ENCODE measurements around the gene ZNF598. TPM values are rescaled to one million over a fixed set of nuclear protein-coding genes. Genes with fewer than 3 reads are reported as not detected.

Gene ZNF598
- total RNA-seq, 4 donors from 2014 or later: 31.3 to 56.1 (median 40.9) TPM

DNA sequence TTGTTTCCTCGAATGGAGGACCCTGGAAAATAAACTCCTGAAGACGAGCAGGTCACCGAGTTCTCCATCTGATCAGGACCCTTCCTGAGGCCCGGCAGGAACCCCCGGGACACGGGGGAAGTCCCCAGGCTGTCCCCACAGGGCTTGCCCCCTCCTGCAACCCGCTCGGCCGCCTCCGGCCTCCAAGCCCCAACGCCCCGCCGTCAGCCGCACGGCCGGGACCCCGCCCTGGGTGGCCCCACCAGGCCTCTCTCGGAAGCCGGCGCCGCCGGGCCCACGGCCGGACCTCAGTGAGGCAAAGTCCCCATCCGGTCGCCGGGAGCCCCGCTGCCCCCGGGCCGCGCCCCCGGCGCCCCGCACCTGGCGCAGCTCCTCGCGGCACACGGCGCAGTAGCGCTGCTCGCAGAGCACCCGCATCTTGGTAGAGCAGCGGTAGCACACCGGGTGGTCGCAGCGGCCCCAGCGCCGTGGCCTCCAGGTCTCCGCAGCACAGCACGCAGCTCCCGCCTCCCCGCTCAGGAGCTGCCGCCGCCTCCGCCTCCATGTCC lies 383 bp downstream of the ZNF598 start:
- no peak for DNase-seq
- WGBS, 2 donors: no CpG with 5 or more reads among the region's 55 CpGs
- peaks cover 40 to 60% (median 49%) of the 10 kb centered on the region in 3 donors for H3K4me1 ChIP-seq
- H3K36me3 ChIP-seq: peaks cover 0 to 11% (median 0%) of the 10 kb centered on the region in 3 donors
- no peak for TF ChIP-seq POLR2A (IDR thresholded peaks at IDR 0.05)
- TF ChIP-seq, protein P1, sequence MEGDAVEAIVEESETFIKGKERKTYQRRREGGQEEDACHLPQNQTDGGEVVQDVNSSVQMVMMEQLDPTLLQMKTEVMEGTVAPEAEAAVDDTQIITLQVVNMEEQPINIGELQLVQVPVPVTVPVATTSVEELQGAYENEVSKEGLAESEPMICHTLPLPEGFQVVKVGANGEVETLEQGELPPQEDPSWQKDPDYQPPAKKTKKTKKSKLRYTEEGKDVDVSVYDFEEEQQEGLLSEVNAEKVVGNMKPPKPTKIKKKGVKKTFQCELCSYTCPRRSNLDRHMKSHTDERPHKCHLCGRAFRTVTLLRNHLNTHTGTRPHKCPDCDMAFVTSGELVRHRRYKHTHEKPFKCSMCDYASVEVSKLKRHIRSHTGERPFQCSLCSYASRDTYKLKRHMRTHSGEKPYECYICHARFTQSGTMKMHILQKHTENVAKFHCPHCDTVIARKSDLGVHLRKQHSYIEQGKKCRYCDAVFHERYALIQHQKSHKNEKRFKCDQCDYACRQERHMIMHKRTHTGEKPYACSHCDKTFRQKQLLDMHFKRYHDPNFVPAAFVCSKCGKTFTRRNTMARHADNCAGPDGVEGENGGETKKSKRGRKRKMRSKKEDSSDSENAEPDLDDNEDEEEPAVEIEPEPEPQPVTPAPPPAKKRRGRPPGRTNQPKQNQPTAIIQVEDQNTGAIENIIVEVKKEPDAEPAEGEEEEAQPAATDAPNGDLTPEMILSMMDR (IDR thresholded peaks at IDR 0.05): no peak
- peak overlapping the region; percentile 79 to 98 (median 96) for H3K27ac ChIP-seq
- H3K4me3 ChIP-seq: peak overlapping the region; percentile 58 to 98 (median 86)
- H3K9me3 ChIP-seq: no peaks in the 10 kb centered on the region
- H3K27me3 ChIP-seq: no peaks in the 10 kb centered on the region
- intact Hi-C loops (cut with DNase I): no loop called here

DNA sequence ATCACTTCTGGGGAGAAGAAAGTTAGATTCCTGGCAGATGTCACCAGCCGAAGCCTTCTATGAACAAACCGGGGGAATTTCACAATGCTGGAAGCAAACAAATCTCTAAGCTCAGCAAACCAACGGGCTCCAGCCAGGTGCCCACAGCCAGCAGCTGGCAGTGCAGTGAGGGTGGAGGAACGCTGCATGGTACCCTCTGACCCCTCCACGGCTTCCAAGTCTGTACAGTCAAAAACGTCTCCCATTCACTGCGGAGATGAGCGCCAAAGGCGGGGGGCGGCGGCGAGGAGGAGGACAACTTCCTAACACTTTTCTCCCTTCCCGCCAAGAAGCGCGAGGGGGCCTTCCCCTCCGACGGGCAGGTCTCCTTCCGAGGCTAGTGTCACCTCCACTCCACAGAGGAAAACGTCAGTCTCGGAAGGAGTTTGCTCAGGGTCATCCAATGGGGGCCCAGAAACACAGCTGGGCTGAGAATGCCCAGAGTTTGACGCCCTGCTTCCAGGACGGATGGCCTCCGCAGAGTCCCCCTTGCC lies 924 bp downstream of the ZNF598 start:
- no peak for DNase-seq
- Histone ChIP-seq H3K9me3 (no peaks in the 10 kb centered on the region), H3K36me3 (peaks cover 0 to 11% (median 0%) of the 10 kb centered on the region in 3 donors), H3K27me3 (no peaks in the 10 kb centered on the region), H3K27ac (peak overlapping the region; percentile 79 to 98 (median 96)), H3K4me1 (peaks cover 44 to 66% (median 54%) of the 10 kb centered on the region in 3 donors), H3K4me3 (peak overlapping the region; percentile 58 to 98 (median 86))
- no peak for TF ChIP-seq POLR2A (IDR thresholded peaks at IDR 0.05)
- intact Hi-C loops (cut with DNase I): no loop called here
- WGBS, 2 donors: 4 to 5% methylated on average over 5 to 13 of the region's 23 CpGs

DNA sequence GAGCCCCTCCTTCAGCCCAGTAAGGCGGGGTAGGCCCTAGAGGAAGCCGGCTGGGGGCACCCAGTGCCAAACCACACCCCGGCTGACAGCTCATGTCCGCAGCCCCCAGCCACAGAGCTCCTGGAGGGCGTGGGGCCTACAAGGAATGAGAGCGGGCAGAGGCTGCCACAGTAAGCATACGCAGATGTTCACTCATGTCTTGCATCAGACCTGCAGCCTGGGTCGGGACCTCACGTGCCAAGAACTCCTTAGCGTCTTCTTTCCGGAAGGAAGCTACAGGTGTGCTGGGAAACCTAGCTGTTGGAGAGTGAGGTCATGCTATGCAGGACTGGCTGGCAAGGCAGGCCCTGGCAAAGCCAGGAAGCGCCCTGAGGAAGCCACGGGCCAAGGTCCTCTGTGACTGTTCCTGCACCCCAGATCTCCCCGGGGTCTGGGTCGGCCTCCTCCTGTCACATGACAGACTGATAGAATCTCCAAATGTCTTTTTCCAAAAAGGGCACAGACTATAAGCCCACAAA lies 1.6 kb downstream of the ZNF598 start:
- intact Hi-C loops (cut with DNase I): no loop called here

DNA sequence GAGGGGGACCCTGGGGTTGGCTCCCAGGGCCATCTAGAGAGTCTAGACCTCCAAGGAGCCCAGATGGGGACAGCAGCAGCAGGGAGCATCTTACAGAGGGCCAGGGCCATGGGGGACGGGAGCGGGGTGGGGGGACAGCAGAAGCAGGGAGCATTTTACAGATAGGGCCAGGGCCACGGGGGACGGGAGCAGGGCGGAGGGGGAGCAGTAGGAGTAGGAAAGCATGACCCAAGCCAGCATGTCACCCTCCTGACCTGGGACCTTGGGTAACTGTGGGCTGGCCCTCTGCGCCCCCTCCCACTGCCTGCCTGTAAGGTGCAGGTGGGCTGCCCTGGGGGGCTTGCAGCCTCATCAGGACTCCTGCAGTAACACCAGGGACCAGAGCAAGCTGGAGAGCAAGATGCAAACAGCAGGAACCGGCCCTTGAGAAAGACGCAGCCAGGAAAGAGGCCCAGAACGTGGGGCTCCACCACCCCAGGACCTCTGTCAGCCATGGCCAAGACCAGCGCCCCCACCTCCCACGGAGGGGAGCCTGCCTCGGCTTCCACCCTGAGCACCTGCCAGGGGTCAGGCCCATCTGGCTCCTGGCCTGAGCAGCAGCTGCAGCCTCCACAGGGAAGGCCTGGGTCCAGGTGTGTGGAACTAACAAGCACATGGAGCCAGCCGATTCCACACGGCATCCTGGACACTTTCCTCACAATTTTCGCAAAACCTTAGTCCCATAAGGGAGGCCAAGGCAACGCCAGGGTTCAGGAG lies 2.4 kb downstream of the ZNF598 start:
- peaks cover 6 to 25% (median 11%) of the 10 kb centered on the region in 3 donors for H3K36me3 ChIP-seq
- peak overlapping the region; percentile 79 to 98 (median 96) for H3K27ac ChIP-seq
- intact Hi-C loops (cut with DNase I): no loop called here
- peaks cover 44 to 71% (median 56%) of the 10 kb centered on the region in 3 donors for H3K4me1 ChIP-seq
- WGBS, 2 donors: 61 to 67% methylated on average over 8 to 10 of the region's 16 CpGs
- no peak for DNase-seq
- TF ChIP-seq, protein P1 (IDR thresholded peaks at IDR 0.05): no peak
- TF ChIP-seq POLR2A (IDR thresholded peaks at IDR 0.05): no peak
- no peaks in the 10 kb centered on the region for H3K27me3 ChIP-seq
- H3K9me3 ChIP-seq: no peaks in the 10 kb centered on the region
- H3K4me3 ChIP-seq: peak overlapping the region in 2 of 4 donors; percentile 93 to 98

More for the DNA sequence above, 1.6 kb downstream of the ZNF598 start:
- no peaks in the 10 kb centered on the region for H3K9me3 ChIP-seq
- peaks cover 44 to 71% (median 56%) of the 10 kb centered on the region in 3 donors for H3K4me1 ChIP-seq
- no peaks in the 10 kb centered on the region for H3K27me3 ChIP-seq
- H3K36me3 ChIP-seq: peaks cover 0 to 17% (median 3%) of the 10 kb centered on the region in 3 donors
- peak overlapping the region; percentile 58 to 98 (median 86) for H3K4me3 ChIP-seq
- TF ChIP-seq POLR2A (IDR thresholded peaks at IDR 0.05): peak in 2 of 4 donors; percentile 32 to 55
- TF ChIP-seq, protein P1 (IDR thresholded peaks at IDR 0.05): no peak
- H3K27ac ChIP-seq: peak overlapping the region; percentile 79 to 98 (median 96)
- no peak for DNase-seq
- 24 to 25% methylated on average over 8 to 10 of the region's 15 CpGs for WGBS, 2 donors

DNA sequence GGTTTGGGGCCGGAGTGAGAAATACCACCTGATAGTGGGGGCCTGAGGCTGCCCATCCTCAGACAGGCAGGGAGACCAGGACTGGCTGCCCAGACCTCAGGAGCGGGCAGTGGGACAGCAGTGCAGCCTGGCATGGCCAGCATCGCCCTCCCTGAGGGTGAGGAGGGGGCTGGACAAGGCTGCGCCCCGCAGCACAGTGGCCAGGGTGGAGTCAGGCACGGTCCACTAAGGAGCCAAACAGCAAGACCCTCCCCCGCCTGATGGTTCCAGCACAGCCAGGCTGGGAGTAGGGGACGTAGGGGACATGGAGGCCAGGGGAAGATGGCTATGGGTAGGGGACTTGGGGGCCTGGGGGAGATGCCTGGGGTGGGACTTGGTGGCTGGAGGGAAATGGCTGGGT lies 3.3 kb downstream of the ZNF598 start:
- no peak overlapping the region for H3K27ac ChIP-seq
- no peaks in the 10 kb centered on the region for H3K9me3 ChIP-seq
- H3K27me3 ChIP-seq: no peaks in the 10 kb centered on the region
- peaks cover 15 to 34% (median 20%) of the 10 kb centered on the region in 3 donors for H3K36me3 ChIP-seq
- WGBS, 2 donors: 91% methylated on average over 3 to 7 of the region's 8 CpGs
- TF ChIP-seq, protein P1 (IDR thresholded peaks at IDR 0.05): no peak
- no peak for TF ChIP-seq POLR2A (IDR thresholded peaks at IDR 0.05)
- no peak for DNase-seq
- no peak overlapping the region for H3K4me3 ChIP-seq
- intact Hi-C loops (cut with DNase I): no loop called here
- peaks cover 44 to 71% (median 56%) of the 10 kb centered on the region in 3 donors for H3K4me1 ChIP-seq
